ENCODE results near the gene NBAS. TPM values are rescaled to one million over a fixed set of nuclear protein-coding genes. Genes with fewer than 3 reads are reported as not detected.

NBAS gene
- total RNA-seq, 1 experiment from 2014 or later, result 36.3 TPM

GRCh38 chr2:15205562-15205961 is 355.6 kb downstream of the NBAS start:
- BruUV-seq (replicated peaks), result no TSS peak
- no peak overlapping the region for H3K27ac ChIP-seq (ENCODE audit: low read length)
- TF ChIP-seq CTCF (IDR thresholded peaks at IDR 0.05) (no peak), POLR2AphosphoS5 (IDR thresholded peaks at IDR 0.05; ENCODE audit: low read depth, low read length) (no peak), REST (IDR thresholded peaks at IDR 0.05; ENCODE audit: insufficient read depth in 1 of 2, low read depth in 2 of 2, low read length in 1 of 2) (no peak), SIN3A (IDR thresholded peaks at IDR 0.05; ENCODE audit: borderline replicate concordance, insufficient read depth, low read depth, low read length) (no peak), TCF7L2 (IDR thresholded peaks at IDR 0.05; ENCODE audit: low read depth, low read length) (no peak)
- H3K4me3 ChIP-seq (ENCODE audit: low read depth in 2 of 2, low read length in 2 of 2), result no peak overlapping the region
- DNase-seq (ENCODE audit: low read depth, low spot score) (no peak), ATAC-seq (no peak)
- ChIA-PET CTCF (no interaction called here), POLR2A (no interaction called here)
- intact Hi-C loops (cut with micrococcal nuclease; ENCODE audit: unreplicated experiment) (no loop called here), in situ Hi-C loops (cut with HindIII; ENCODE audit: low pct_unique_long_range_greater_than_20kb, low sequenced_read_pairs) (no loop called here)
- no peaks in the 10 kb centered on the region for H3K27me3 ChIP-seq (ENCODE audit: control insufficient read depth, insufficient read depth, low read length)
- H3K4me1 ChIP-seq (ENCODE audit: control insufficient read depth, insufficient read depth, low read length), result no peaks in the 10 kb centered on the region
- H3K9me3 ChIP-seq (ENCODE audit: control insufficient read depth, insufficient read depth, low read depth, low read length), result no peaks in the 10 kb centered on the region
- H3K36me3 ChIP-seq (ENCODE audit: control insufficient read depth, insufficient read depth, low read length), result no peaks in the 10 kb centered on the region

- no peak for DNase-seq (ENCODE audit: low read depth, low spot score)
- H3K9me3 ChIP-seq (ENCODE audit: control insufficient read depth, insufficient read depth, low read depth, low read length), result no peaks in the 10 kb centered on the region
- intact Hi-C loops (cut with micrococcal nuclease; ENCODE audit: unreplicated experiment), result no loop called here
Measured at GRCh38 chr2:15201009-15201408, 360.1 kb downstream of the NBAS start.

More at GRCh38 chr2:15201009-15201408, 360.1 kb downstream of the NBAS start:
- ChIA-PET CTCF (no interaction called here), POLR2A (no interaction called here)
- no peaks in the 10 kb centered on the region for H3K4me1 ChIP-seq (ENCODE audit: control insufficient read depth, insufficient read depth, low read length)
- no peak for ATAC-seq
- no peak overlapping the region for H3K27ac ChIP-seq (ENCODE audit: low read length)
- no peaks in the 10 kb centered on the region for H3K27me3 ChIP-seq (ENCODE audit: control insufficient read depth, insufficient read depth, low read length)
- in situ Hi-C loops (cut with HindIII; ENCODE audit: low pct_unique_long_range_greater_than_20kb, low sequenced_read_pairs), result no loop called here
- no peak for TF ChIP-seq SIN3A (IDR thresholded peaks at IDR 0.05; ENCODE audit: borderline replicate concordance, insufficient read depth, low read depth, low read length)
- TF ChIP-seq REST (IDR thresholded peaks at IDR 0.05; ENCODE audit: insufficient read depth in 1 of 2, low read depth in 2 of 2, low read length in 1 of 2), result no peak
- no peak for TF ChIP-seq POLR2AphosphoS5 (IDR thresholded peaks at IDR 0.05; ENCODE audit: low read depth, low read length)
- no peak for TF ChIP-seq TCF7L2 (IDR thresholded peaks at IDR 0.05; ENCODE audit: low read depth, low read length)
- no peak for TF ChIP-seq CTCF (IDR thresholded peaks at IDR 0.05)
- BruUV-seq (replicated peaks), result no TSS peak
- H3K36me3 ChIP-seq (ENCODE audit: control insufficient read depth, insufficient read depth, low read length), result no peaks in the 10 kb centered on the region
- no peak overlapping the region for H3K4me3 ChIP-seq (ENCODE audit: low read depth in 2 of 2, low read length in 2 of 2)

Data from Panc1 (cell line).